Retinal pigment epithelial cell (primary cell): Measurements from ENCODE around the gene STAT5B.

Source experiments
- DNase-seq: peaks from one replicate; pipeline ENCODE4 v3.0.0-alpha.2; 2010; ENCODE audit warnings: low read depth
- H3K4me3 ChIP-seq: 2 replicates; pipeline ENCODE4 v1.5.1; 2011; ENCODE audit warnings: mild to moderate bottlenecking, low read length, control low read depth, moderate library complexity
- CTCF ChIP-seq: conservative IDR thresholded peaks from 2 replicates; pipeline ENCODE4 v1.5.1; 2011; ENCODE audit warnings: low read depth, low read length, control low read depth, inconsistent platforms

STAT5B gene

GRCh38 chr17:42296012-42296411 lies 19.8 kb upstream of the STAT5B start:
- no peak for TF ChIP-seq CTCF
- no peak overlapping the region for H3K4me3 ChIP-seq
- no peak for DNase-seq

- DNase-seq = no peak
- TF ChIP-seq CTCF = no peak
- H3K4me3 ChIP-seq = no peak overlapping the region
Observed at GRCh38 chr17:42294469-42295398, 18.5 kb upstream of the STAT5B start.

- no peak for TF ChIP-seq CTCF
- H3K4me3 ChIP-seq = no peak overlapping the region
- DNase-seq = no peak
Observed at GRCh38 chr17:42291129-42291528, 14.9 kb upstream of the STAT5B start.

GRCh38 chr17:42290577-42290976 lies 14.4 kb upstream of the STAT5B start:
- no peak overlapping the region for H3K4me3 ChIP-seq

GRCh38 chr17:42289611-42290181 lies 13.5 kb upstream of the STAT5B start:
- H3K4me3 ChIP-seq = no peak overlapping the region
- TF ChIP-seq CTCF = no peak
- DNase-seq = no peak

More at GRCh38 chr17:42290577-42290976, 14.4 kb upstream of the STAT5B start:
- no peak for TF ChIP-seq CTCF
- no peak for DNase-seq

GRCh38 chr17:42288803-42289610 lies 12.8 kb upstream of the STAT5B start:
- DNase-seq = no peak
- H3K4me3 ChIP-seq = peak overlapping the region; percentile 41
- TF ChIP-seq CTCF = no peak
